HEK293 (cell line): ENCODE data around the gene RPS6KA5.

ENCODE experiments used
- ZEB2 ChIP-seq: fragments of 450-650 bp; formaldehyde crosslinking; IDR thresholded peaks from 2 replicates; pipeline ENCODE4 v1.5.1; 2016; ENCODE audit warnings: missing biosample characterization, missing genetic modification characterization
- ZNF530 ChIP-seq: fragments of 450-650 bp; formaldehyde crosslinking; IDR thresholded peaks from 2 replicates; pipeline ENCODE4 v1.5.1; 2016; ENCODE audit warnings: low read depth, missing biosample characterization, missing genetic modification characterization
- TF ChIP-seq, protein P1 (sequence below): fragments of 450-650 bp; formaldehyde crosslinking; IDR thresholded peaks from 2 replicates; pipeline ENCODE4 v1.5.1; 2016; ENCODE audit warnings: missing biosample characterization, missing genetic modification characterization

- TF ChIP-seq, protein P1, sequence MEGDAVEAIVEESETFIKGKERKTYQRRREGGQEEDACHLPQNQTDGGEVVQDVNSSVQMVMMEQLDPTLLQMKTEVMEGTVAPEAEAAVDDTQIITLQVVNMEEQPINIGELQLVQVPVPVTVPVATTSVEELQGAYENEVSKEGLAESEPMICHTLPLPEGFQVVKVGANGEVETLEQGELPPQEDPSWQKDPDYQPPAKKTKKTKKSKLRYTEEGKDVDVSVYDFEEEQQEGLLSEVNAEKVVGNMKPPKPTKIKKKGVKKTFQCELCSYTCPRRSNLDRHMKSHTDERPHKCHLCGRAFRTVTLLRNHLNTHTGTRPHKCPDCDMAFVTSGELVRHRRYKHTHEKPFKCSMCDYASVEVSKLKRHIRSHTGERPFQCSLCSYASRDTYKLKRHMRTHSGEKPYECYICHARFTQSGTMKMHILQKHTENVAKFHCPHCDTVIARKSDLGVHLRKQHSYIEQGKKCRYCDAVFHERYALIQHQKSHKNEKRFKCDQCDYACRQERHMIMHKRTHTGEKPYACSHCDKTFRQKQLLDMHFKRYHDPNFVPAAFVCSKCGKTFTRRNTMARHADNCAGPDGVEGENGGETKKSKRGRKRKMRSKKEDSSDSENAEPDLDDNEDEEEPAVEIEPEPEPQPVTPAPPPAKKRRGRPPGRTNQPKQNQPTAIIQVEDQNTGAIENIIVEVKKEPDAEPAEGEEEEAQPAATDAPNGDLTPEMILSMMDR = no peak
- TF ChIP-seq ZEB2 (tag by site-specific recombination) (no peak), ZNF530 (tag by site-specific recombination) (no peak)
Observed at GRCh38 chr14:91012045-91012444, 48.4 kb downstream of the RPS6KA5 start.
